Endometrial microvascular endothelial cells (primary cell): ENCODE results near the gene CDH23. TPM values are rescaled to one million over a fixed set of nuclear protein-coding genes. Genes with fewer than 3 reads are reported as not detected.

ENCODE experiments used
- in situ Hi-C: cut with HindIII; loops from 2 replicates; pipeline ENCODE4 v1.10.0; 2017; ENCODE audit warnings: low sequenced_read_pairs, low pct_unique_long_range_greater_than_20kb; ENCODE audit errors: inconsistent ontology term
- total RNA-seq: library from RNA; depleted of rRNA; stranded (reverse); fragments of >200 nt; gene quantifications from one replicate; pipeline ENCODE4 v1.2.3, GENCODE V29; 2015; ENCODE audit errors: inconsistent ontology term

CDH23 gene
- total RNA-seq, 1 donor from 2014 or later, result 0.09 TPM

- in situ Hi-C loops, result no loop called here
These were observed 368.6 kb downstream of the CDH23 start for GRCh38 chr10:71765176-71765904.

- in situ Hi-C loops, result no loop called here
These were observed 369.4 kb downstream of the CDH23 start for GRCh38 chr10:71765906-71766716.

- in situ Hi-C loops, result no loop called here
These were observed 370.1 kb downstream of the CDH23 start for GRCh38 chr10:71766717-71767419.

GRCh38 chr10:71767420-71768035 is 370.8 kb downstream of the CDH23 start:
- in situ Hi-C loops, result no loop called here

- in situ Hi-C loops, result no loop called here
These were observed 372.6 kb downstream of the CDH23 start for GRCh38 chr10:71769279-71769823.

- in situ Hi-C loops, result no loop called here
These were observed 373.5 kb downstream of the CDH23 start for GRCh38 chr10:71770255-71770654.

GRCh38 chr10:71770789-71771188 is 374.1 kb downstream of the CDH23 start:
- in situ Hi-C loops, result no loop called here

- in situ Hi-C loops, result no loop called here
These were observed 374.5 kb downstream of the CDH23 start for GRCh38 chr10:71771204-71771603.

GRCh38 chr10:71771821-71772617 is 375.3 kb downstream of the CDH23 start:
- in situ Hi-C loops, result no loop called here

GRCh38 chr10:71772832-71773220 is 376.1 kb downstream of the CDH23 start:
- in situ Hi-C loops, result no loop called here

GRCh38 chr10:71773221-71773971 is 376.7 kb downstream of the CDH23 start, which contains the start of gene VSIR:
VSIR (minus strand) TSS chr10:71773520; CDS start chr10:71773439, 81 bp downstream.
- in situ Hi-C loops, result no loop called here

- in situ Hi-C loops, result no loop called here
These were observed 378.4 kb downstream of the CDH23 start for GRCh38 chr10:71774916-71775702.

GRCh38 chr10:71776481-71776925 is 379.8 kb downstream of the CDH23 start:
- in situ Hi-C loops, result no loop called here

GRCh38 chr10:71777213-71777985 is 380.7 kb downstream of the CDH23 start:
- in situ Hi-C loops, result no loop called here

GRCh38 chr10:71778071-71778825 is 381.5 kb downstream of the CDH23 start:
- in situ Hi-C loops, result no loop called here
